GM19193 (cell line): Measurements from ENCODE around the gene SNORC.

ENCODE experiments used
- POLR2A ChIP-seq: IDR thresholded peaks from 4 replicates; pipeline ENCODE4 v1.6.1; 2011; ENCODE audit not compliant: insufficient read depth, insufficient read length; ENCODE audit errors: extremely low read depth

The SNORC gene

DNA sequence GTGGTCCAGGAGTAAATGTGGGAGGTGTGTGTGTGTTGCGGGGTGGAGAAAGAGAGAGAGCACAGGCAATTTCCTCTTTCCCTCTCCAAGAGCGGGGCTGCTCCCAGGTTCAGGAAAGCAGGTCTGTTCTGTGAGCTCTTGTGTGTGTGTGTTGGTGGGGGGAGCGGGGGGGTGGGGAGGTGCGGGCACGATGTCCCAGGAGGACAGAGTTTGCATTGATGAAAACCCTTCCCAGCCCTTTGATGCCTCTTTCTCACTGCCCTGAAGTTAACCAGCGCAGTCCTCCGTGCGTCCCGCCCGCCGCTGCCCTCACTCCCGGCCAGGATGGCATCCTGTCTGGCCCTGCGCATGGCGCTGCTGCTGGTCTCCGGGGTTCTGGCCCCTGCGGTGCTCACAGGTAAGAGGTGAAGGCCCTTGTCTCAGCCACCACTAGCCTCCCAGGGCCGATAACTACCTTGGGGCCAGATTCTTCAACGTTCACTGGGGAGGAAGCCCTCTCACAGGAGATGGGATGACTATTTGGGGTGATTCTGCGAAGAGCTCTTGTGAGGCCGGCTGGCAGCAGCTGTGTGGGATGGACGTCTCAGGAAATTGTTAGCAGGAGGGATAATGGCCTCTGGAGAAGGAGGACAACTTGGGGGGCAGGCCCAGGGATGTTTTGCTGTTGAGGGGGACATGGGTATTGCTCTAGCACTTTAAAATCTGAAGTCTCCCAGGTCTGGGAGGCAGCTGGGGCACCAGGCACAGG, at the start of gene SNORC:
Gene SNORC (plus strand): TSS at position 247 of the 748 bp plus-strand sequence. CDS start 78 bp downstream, at position 325.
- no peak for TF ChIP-seq POLR2A

DNA sequence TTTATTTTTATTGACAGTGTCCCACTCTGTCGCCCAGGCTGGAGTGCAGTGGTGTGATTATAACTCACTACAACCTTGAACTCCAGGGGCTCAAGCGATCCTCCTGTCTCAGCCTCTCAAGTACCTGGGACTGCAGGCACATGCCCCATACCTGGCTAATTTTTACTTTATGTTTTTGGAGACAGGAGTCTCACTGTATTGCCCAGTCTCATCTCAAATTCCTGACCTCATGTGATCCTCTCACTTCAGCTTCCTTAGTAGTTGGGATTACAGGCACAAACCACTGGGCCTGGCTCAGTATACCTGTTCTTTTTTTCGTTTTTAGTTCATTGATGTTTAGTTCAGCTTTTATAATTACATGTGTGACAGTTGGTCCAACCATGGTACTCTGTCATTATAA, 40.1 kb upstream of the SNORC start:
- TF ChIP-seq POLR2A = no peak

DNA sequence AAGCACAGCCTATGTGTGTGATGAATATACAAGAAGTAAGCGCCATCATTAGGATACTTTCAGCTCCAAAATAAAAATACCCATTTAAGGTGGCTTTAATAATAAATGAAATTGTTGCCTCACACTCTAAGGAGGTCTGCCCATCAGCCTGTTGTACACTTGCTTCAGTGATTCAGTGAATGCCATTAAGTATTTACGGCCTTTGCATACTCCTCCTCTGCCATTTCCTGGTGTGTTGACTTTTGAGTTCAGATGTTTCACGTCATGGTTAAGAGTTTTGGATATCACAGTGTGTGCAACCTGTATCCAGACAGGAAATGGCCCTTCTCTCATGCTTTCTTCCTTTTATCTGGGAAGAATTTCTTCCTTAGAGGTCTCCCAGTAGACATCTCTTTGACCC, 38.6 kb upstream of the SNORC start:
- no peak for TF ChIP-seq POLR2A

DNA sequence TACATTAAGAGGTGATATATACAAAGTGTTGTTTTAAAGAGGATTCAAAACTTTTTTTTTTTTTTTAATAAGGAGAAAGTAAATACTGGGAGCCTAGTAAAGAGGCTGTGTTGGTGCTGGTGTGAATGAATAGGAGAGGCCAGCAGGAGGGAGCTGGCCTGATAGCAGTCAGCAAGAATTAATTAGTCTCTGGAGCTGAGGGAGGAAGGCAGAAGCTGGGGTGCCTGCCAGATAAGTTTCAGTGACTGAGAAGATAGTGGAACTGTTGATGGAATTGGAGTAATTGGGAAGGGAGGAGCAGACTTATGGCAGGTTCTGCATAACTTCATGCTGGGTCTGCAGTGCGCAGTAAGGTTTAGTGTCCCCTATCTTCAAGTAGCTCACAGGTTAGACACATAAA, 36.2 kb upstream of the SNORC start:
- TF ChIP-seq POLR2A = no peak

DNA sequence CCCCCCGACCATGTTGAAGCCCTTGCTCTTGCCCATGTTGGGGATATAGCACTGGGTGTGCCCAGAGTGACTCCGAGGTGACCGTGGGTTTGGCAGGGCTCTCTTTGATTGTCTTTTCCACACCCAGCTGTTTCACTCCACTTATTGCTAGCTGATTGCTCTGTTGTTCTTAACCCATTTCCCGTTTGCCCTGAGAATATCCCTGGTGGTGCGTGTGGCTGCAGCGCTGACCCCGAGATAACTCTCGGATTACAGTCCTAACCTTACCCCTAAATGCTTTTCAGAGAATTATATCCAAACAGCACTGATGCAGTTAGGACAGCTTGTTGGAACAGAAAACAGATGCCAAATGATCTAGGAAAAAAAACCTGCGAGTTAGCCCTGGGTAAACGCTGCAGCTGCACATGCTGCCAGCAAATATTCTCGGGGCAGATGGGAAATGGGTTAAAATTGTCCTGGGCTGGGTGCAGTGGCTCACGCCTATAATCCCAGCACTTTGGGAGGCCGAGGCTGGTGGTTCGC, 34.3 kb upstream of the SNORC start:
- TF ChIP-seq POLR2A = no peak

DNA sequence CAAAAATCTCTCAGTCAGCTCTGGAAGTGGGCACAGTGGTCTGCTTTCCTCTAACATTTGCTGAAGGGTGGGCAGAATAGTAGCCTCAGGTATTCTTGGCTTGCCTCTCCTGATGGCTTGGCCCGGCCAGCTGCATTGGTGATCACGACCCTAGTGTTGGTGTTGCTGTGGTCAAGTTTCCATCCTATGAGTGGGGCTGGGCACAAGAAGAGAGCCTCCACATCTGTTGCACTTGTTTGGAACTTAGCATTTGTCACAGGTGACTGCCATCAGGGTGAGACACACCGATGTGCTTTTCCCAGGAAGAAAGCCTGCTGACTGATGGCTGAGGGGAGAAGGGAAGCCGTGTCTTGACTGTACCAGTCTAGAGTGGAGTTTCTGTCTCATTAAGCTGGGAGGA, 33.1 kb upstream of the SNORC start:
- no peak for TF ChIP-seq POLR2A

DNA sequence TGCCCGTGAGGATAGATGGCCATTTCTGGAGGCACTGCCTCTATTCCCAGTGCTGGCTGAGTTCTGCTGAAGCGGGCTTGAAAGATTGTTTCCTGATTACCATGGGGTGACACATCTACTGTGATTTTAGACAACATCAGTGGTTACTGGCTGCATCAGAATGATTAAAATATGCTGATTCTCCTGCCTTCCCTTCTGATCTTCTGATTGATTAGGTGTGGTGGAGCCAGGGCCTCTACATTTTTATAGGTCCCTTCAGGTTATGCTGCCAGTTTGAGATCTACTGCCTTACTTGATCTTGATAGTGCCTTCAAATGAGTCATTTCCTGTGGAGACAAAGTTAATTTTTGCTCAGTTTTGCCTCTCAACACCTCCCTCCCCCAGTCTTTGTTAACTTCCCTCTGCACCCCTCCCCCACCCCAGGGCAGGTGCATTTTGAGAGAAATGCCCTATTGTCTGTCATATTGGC, 31.6 kb upstream of the SNORC start:
- no peak for TF ChIP-seq POLR2A

DNA sequence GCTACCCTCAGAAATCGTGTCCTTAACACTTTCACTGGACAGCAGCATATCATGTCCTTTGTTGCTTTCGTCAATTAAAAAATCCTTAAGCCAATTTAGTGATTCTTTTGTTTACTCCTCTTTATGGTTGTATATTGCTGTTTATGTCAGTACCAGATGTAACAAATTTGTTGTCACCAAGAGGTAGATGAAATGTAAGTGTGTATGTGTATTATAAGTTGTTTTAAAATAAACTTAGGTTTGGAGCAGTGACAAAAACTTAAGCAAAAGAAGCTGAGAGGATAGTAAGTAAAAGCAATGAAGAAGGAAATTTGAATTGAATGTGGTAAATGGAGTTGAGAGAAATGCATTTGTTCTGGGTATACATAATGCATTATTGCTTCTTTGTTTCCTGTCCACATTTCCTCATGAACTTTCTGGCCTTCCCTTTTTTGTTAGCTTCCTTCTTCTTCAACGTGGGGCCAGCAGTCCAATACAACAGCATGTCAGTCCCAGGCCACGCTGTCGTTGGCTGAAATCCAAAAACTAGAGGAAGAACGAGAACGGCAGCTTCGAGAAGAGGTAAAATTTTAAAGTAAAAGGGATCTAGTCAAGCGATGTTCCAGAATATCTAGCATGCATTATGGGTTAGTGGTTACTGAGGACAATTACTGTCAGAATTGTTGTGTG, 30.5 kb upstream of the SNORC start:
- TF ChIP-seq POLR2A = no peak

DNA sequence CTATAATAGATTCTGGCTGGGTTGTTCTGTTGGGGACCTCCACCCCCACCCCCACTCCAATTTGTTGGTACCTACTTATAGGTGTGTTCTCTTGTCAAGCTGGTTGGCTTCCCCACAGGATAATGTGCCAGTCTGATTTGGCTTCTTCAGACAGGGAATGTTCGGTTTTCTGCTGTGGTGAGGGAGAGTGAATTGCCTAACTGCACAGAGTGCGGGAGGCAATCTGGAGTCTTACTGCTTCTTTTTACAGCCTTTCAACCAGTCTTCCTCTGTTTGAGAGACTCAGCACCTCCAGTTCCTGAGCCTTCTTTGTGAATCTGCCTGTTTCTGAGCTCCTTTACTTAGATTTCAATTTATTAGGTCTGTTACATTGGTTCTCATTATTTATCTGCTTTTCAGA, 27.4 kb upstream of the SNORC start:
- TF ChIP-seq POLR2A = no peak

DNA sequence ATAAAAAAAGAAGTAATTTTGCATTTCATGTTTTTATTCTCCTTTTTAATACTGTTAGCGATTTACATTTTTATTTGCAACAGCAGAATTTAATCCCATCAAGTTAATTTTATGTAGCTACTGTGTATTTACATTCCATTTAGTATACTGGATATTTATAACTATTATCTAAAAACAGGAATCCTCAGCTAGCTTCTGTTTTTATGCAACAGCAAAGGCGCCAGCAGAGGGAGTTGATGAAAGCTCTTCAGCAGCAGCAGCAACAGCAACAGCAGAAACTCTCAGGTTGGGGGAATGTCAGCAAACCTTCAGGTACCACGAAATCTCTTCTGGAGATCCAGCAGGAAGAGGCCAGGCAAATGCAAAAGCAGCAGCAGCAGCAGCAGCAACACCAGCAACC, 26.2 kb upstream of the SNORC start:
- TF ChIP-seq POLR2A = no peak

DNA sequence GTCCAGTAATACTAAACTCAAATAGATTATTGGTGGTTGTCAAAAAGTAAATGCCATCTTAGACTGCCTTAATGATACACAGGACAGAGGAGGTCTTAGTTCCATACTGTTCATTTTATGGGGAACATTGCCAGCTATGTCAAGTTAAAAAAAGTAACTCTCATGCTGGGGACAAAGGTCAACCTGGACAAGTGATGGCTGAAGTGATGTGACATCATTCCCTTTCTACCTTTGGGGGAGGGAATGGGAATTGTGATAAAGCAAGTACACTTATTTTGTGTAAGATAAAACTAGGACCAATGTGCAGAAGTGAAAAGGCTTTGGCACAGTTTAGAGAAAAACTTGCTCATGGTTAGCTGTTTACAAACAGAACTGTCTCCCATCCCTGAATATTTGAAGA, 24.0 kb upstream of the SNORC start:
- no peak for TF ChIP-seq POLR2A

DNA sequence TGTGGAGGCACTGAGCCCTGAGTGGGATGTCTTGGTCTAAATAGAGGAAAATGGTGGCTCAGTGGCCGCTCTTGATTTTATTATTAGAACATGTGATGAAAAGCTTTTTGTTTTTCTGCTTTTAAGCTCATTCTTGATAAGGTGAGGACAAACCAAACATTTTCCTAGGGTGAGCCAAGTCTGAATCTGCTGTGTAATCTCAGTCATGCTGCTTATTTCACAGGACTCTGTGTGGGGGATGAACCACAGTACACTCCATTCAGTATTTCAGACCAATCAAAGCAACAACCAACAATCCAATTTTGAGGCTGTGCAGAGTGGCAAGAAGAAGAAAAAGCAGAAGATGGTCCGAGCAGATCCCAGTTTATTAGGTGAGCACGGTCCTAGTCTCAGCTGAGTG, 20.0 kb upstream of the SNORC start:
- TF ChIP-seq POLR2A = no peak

DNA sequence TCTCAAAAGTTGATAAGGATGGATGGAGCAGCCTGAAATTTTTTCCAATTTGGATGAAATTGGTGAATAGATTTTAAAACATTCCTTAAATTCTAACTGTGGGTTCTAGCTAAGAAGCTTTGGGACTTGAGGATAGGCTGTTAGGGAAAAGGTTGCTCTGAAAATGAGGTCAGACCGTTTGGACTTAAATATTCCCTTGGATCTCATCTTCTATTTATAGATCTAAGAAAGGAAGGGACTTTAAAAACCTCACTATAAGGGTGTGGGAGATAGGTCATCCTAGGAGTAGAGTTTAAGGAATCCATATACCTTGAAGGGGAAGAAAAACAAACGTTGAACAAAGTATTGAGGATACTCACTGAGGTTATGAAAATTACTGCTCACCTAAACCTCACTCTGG, 17.4 kb upstream of the SNORC start:
- no peak for TF ChIP-seq POLR2A

DNA sequence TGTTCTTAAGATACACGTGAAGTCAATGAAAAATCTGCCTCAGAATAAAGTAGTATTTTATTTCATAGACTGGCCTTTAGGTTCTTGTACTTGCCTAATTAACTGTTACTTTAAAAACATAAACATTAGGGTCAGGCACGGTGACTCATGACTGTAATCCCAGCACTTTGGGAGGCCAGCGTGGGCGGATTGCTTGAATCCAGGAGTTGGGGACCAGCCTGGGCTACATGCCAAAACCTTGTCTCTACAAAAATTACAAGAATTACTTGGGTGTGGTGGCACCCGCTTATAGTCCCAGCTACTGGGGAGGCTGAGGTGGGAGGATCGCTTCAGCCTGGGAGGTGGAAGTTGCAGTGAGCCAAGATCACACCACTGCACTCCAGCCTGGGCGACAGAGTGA, 16.0 kb upstream of the SNORC start:
- no peak for TF ChIP-seq POLR2A

DNA sequence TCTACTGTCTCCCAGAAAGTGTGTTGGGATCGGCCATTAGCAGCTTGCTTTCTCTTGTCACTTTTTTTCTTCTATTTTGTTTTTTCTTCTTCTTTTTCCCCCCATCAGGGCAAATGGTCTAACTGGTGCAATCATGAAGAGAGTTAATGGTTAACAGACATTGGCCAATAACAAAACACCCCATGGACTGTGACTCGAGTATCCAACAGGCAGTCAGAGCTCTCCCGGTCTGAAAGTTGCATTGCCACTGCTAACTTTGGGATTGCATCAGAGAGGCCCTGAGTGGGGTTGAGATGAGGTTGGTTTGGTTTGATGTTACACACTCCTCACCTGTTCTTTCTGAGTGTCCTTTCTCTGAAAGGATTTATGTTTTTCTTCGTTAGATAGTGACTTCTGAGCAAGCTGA, 12.9 kb upstream of the SNORC start:
- TF ChIP-seq POLR2A = no peak

DNA sequence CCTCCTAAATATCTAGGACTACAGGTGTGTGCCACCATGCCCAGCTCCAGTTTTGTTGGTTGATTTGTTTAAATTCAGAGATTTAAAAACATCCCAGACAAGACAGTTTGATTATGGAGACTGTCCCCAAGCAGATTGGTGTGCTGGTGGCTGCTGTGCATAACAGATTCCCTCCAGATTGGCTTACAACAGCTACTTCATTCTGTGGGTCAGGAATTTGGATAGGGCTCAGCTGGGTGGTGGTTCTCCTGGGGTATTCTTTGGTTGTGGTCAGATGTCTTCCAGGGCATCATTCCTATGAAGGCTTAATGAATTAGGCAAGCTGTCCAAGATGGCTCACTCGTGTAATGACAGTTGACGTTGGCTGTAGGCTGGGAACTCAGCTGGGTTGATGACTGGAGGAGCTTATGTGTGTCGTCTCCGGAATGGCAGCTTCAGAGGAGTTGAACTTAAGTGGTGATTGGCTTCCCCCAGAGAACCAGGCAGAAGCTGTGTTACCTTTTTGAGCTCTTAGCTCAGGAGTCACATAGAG, 10.6 kb upstream of the SNORC start:
- TF ChIP-seq POLR2A = no peak
